HG03378 (cell line): ENCODE data around the gene DQX1.
A peak's percentile ranks its signal among the peaks of the same experiment; 100 is the strongest.

Experiments
- ATAC-seq: cut with Tn5 transposase; IDR thresholded peaks from one replicate; pipeline ENCODE4 v1.9.1; 2021; ENCODE audit warnings: mild to moderate bottlenecking, moderate library complexity; ENCODE audit not compliant: unreplicated experiment

Gene DQX1

DNA sequence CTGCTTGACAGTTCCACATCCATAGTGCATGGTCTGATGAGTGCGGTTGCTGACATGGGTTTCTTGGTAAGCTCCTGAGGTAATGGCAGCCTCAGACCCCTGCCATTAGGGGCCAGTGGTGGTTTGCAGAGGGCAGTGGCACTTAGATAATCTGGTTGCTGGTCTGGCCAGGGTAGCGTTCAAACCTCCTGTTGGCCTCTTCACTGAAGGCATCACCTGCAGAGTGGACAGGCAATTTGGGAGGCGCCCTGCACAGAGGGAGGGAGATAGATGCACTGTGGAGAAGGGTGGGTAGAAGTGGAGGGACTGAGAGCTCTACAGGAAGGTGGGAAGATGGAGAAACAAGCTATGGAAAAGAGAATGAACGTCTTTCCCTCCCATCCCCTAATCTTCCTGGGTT, 7.4 kb upstream of the DQX1 start:
- ATAC-seq = no peak

DNA sequence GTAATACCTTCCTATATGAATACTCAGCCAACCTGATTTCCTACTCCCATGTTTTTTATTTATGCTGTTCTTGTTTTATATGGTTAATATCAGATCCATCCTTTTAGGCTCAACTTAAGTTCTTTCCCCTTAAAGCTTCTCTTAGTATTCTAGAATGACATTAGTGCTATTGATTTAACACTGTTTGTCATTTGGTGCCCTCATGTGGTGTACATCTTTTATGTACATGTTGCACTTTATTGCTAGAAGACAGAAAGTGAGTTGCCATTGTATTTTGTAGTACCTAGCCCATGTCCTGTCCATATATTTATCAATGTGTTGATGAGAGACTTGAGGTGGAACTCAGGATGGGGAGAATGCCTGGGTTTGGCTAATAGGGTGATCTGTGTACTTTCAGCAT, 6.2 kb upstream of the DQX1 start:
- no peak for ATAC-seq

DNA sequence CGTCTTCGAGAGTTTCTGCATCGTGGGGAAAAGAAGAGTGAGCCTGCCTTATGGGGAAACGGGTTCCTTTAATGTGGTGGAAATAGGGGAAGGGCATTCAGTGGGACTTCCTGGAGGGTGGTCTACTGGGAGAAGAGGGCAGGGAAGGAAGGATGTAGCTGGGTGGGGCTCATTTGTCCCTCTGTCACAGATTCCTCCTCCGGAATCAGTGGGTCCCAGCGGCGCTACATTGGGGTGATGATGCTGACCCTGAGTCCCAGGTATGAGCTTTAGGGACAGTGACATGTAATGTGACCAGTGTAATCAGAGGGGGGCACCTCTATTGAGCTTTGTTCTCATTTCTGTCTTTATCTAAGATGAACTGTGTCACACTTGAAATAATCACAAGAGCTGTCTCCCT, 5.6 kb upstream of the DQX1 start:
- no peak for ATAC-seq

DNA sequence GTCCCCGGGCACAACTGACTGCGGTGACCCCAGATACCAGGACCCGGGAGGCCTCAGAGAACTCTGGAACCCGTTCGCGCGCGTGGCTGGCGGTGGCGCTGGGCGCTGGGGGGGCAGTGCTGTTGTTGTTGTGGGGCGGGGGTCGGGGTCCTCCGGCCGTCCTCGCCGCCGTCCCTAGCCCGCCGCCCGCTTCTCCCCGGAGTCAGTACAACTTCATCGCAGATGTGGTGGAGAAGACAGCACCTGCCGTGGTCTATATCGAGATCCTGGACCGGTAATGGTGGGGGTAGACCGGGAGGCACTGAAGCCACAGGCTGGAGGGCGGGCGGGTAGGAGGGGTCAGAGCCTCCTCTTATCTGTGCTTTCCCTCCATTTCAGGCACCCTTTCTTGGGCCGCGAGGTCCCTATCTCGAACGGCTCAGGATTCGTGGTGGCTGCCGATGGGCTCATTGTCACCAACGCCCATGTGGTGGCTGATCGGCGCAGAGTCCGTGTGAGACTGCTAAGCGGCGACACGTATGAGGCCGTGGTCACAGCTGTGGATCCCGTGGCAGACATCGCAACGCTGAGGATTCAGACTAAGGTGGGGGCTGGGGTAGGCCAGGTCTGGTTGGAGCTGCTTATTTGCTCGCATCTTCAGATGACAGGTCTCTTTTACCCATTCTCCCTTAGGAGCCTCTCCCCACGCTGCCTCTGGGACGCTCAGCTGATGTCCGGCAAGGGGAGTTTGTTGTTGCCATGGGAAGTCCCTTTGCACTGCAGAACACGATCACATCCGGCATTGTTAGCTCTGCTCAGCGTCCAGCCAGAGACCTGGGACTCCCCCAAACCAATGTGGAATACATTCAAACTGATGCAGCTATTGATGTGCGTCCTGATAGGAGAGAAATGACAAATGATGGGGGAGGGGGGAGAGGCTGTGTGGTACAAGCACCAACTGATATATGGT, 4.5 kb upstream of the DQX1 start:
- peak; percentile 39 for ATAC-seq

DNA sequence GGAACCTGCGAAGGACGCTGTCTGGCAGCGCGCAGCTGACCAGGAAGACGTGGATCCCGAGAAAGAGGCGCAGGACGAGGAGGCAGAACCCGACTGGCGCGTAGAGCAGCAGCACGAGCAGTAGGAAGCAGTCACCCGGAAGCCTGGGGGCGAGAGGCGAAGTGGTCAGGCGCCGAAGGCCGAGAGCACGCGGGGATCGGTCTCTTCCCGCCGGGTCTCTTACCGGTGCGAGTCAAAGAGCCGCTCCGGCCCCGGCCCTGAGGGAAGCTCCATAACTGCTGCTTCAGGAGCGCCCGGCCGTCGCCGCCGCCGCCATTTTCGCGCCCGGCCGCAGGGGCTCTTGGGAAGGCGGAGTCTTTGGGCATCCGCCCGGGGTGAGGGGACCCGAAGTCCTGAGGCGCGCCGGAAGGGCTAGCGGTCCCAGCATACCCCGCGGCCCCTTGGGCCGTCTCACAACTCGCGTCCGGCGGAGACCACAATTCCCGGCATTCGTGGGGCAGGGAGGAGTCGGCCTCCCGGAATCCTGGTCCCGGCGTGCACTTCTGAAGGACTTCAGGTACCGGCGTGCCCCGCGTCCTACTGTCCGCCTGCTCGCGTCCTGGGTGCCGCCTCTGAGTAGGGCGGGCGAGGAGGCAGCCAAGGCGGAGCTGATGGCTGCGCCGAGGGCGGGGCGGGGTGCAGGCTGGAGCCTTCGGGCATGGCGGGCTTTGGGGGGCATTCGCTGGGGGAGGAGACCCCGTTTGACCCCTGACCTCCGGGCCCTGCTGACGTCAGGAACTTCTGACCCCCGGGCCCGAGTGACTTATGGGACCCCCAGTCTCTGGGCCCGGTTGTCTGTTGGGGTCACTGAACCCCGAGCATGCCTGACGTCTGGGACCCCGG, 3.6 kb upstream of the DQX1 start, which contains the start of the genes AUP1 and HTRA2:
Gene AUP1 (minus strand): TSS at position 350 of the 882 bp plus-strand sequence. CDS start 77 bp downstream, at position 273.
Gene HTRA2 (plus strand): TSS at position 577 of the 882 bp plus-strand sequence. CDS start 74 bp downstream, at position 651.
- peak; percentile 68 for ATAC-seq

DNA sequence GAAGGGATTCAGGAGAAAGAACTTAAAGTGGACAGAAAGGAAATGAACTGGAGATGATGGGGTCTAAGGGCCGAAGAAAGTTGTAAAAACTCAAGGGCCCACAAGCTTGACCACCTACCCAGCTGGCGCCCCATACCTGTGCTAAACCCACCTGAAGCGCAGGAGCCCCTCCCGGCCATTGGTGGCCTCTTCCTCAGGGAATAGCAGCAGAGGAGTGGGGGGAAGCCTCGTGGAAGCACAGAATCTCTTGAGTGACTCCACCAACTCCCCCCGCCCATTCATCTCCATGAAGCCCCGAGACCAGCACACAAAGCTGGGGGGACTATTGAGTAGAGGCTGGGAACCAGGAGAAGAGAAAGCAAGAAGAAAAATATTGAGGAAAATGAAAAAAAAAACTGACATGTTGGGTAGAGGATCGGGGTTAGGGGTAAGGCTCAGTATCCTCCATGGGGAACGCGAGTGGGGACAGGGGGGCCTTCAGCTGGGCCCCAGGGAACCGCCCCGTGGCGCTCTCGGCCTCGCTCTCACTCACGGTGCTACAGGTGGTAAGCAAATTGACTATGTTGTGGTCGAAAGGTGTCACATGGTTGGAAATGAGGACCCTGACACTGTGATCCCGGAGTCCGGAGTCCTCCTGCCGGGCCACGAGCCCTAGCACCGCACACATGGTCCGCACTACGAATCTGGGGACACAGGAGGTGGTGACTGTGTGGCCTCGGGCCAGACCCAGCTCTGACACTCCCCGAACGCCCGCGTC, 2.7 kb upstream of the DQX1 start:
- peak; percentile 5 for ATAC-seq

DNA sequence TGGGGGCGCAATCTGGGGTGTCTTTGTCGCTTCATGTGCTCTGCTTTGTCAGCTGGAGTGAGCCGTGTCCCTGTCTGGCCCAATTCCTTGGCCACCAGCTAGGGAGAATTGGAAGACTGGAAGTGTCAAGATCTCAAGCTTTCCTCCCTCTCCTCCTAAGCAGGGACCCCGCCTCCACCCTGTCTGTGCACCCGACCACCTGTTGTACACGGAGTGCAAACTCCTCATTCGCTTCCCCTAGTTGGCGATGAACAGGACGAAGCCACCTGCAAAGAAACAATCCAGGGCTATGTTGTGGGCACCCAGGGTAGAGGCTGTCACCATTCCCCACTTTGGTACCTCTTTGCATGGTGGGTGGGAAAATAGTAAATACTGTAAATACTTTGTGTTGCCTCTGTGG, 1.7 kb upstream of the DQX1 start:
- no peak for ATAC-seq

- ATAC-seq = no peak
Observed at GRCh38 chr2:74526649-74527230, 709 bp upstream of the DQX1 start.

DNA sequence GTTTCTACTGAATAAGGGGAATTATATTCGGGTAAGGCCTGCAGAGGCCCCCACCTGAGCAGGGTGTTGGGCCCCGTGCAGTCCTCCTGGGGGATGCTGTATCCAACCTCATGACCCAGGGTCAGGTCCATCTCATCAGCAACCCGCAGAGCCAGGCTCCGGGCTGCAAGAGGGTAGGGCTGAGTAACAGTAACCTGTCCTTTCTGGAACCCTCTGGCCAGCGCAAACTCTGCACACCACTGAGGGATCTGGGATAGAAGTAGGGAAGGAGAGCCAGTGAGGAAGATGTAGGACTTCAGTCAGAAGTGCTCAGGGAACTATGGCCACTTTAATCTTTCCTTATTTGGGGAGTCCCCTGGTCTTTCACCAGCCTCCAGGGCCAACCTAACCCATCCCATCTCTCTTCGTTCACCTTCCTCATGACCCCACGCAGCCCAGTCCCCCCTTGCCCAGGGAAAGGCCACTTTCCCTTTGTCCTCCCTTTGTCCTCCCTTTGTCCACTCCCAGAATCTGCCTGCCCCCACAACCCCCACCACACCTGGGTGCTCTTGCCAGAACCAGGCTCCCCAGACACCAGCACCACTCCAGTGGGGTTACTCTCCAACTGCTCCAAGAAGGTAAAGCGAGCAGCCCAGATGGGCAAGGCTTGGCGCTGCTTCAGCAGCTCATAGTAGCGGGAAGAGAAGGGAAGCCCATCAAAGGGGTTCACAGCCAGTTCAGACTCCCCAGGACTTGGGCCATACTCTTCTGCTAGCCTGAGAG, 895 bp downstream of the DQX1 start:
- ATAC-seq = no peak

DNA sequence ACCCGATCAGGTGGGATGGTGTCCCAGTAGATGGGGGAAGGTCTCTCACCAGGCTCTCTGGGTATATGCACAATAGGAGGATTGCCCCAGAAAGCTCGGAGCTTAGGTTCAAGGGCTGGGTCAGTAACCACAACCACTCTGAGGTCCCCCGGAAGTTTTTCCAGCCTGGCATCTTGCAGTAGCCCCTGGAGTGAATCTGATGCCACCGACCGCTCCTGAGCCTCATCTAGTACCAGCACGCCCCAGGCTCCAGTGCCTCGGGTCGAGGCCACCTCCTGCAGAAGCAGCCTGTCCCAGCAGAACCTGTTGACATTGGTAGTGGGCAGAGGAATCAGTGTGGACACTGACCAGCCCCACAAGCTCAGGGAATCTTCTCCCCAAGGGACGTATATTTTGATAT, 2.0 kb downstream of the DQX1 start:
- ATAC-seq = no peak

GRCh38 chr2:74522516-74522915, 3.5 kb downstream of the DQX1 start:
- ATAC-seq = no peak

DNA sequence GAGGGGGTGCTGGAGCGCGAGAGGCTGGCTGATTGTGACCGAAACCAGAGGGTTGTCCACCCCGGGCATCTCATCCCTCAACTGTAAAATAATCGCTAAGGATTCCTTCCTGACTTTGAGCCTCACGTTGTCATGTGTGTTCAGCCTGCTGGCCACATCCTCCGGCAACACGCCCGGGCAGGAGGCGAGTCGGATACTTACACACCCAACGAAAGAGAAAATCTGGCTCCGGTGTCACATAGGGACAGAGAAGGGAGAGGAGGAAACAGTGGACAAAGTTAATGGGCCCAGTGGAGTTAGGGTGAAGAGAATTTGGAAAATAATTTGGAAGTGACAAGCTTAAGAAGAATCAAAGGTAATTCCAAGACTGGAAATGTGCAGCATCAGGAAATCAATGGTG, 9.4 kb downstream of the DQX1 start:
- ATAC-seq = no peak

- ATAC-seq = no peak
Observed at GRCh38 chr2:74515981-74516633, 9.9 kb downstream of the DQX1 start.

GRCh38 chr2:74515271-74515980, 10.6 kb downstream of the DQX1 start:
- ATAC-seq = no peak

GRCh38 chr2:74514368-74515270, 11.4 kb downstream of the DQX1 start, which contains the start of gene TLX2:
TLX2 (plus strand) TSS chr2:74514450; CDS start chr2:74514807, 357 bp downstream.
- no peak for ATAC-seq

GRCh38 chr2:74513605-74514367, 12.2 kb downstream of the DQX1 start:
- ATAC-seq = no peak
